ENCODE results near the gene NANOS3.

The NANOS3 gene

DNA sequence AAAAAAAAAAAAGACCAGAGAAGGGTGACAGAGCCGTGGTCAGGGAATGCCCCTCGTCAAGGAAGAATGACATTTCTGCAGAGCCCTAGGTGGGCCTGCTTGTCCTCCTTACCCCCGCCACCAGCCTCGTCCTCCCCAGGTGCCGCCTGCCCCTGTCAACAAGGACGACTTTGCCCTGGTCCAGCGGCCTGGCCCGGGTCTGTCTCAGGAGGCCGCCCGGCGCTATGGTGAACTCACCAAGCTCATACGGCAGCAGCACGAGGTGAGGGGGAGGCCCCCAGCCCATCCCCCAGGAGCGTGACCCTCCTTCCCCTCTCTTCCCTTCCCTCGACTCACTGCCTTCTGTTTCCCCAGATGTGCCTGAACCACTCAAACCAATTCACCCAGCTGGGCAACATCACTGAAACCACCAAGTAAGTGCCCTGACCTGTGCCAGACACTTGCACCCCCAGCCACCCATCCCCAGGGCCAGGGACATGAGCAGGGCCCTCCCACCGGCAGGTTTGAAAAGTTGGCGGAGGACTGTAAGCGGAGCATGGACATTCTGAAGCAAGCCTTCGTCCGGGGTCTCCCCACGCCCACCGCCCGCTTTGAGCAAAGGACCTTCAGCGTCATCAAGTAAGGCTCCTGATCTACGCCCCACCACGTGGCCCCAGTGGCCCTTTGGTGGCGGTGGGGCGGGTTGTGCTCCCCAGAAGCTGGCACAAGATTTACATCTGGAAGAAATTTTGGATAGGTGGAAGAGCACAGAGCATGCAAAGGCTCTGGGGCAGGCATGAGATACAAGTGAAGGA, 46.5 kb downstream of the NANOS3 start:
- no peak for DNase-seq

DNA sequence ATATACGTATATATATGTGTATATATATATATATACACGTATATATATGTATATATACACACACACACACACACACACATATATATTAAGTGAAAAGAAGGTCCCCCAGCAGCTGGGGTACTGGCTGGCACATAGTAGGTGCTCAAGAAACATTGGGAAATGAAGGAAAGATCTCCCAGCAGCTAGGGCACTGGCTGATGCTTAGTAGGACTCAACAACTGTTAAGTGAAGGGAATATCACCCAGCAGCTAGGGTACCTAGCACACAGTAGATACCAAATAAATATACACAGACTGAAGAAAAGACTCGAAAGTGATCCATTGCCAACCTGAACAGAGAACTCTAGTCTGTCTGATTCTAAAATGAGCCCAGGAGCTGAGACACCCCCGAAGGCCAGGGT, 49.1 kb downstream of the NANOS3 start:
- DNase-seq, result no peak

DNA sequence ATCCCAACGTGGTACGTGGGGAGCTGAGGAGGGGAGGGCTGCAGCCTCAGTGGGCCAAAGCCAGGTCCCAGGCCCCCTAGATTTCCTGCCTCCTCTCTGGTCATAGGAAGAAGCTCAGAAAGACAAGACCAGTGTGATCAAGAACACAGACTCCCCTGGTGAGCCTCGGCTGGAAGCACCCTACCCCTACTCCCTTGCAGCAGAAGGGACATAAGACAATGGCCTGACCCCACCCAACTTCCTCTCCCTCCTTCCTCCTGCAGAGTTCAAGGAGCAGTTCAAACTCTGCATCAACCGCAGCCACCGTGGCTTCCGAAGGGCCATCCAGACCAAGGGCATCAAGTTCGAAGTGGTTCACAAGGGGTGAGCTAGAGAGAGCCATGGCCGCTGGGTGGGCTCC, 49.8 kb downstream of the NANOS3 start:
- DNase-seq, result no peak

DNA sequence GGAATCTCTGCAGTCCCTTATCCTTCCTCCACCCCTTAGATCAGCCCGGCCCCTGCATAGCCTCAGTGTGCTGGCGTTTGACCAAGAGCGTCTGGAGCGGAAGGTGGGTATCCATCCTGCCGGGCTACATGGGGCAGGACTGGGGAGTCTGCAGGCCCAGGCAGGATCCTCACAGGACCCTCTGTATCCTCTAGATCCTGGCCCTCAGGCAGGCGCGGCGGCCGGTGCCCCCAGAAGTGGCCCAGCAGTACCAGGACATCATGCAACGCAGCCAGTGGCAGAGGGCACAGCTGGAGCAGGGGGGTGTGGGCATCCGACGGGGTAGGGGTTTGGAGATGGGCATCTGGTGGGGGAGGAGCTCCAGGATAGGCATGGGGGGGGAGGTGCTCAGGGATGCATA, 52.4 kb downstream of the NANOS3 start:
- no peak for DNase-seq

DNA sequence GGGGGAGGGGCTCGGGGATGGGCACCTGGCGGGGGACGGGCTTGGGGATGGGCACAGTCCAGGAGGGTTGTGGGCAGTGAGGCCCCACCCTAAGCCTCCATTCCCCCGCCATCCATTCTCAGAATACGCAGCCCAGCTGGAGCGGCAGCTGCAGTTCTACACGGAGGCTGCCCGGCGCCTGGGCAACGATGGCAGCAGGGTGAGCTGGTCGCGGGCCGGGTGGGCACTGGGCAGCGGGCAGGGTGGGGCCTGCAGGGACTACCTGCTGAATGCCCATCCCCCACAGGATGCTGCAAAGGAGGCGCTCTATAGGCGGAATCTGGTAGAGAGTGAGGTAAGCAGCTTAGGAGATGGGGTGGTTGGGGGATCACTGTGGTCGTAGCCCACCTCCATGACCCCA, 53.0 kb downstream of the NANOS3 start:
- no peak for DNase-seq
